GM23338 (cell line): ENCODE data around the gene IPCEF1. TPM values are rescaled to one million over a fixed set of nuclear protein-coding genes. Genes with fewer than 3 reads are reported as not detected.

Experiments used
- ATAC-seq: fragments of 200-7000 bp; cut with Tn5 transposase; 3 replicates; pipeline ENCODE4 v1.9.1; 2020
- DNase-seq: peaks from one replicate; pipeline ENCODE4 v3.0.0-alpha.2; 2015; ENCODE audit warnings: low spot score
- H2AFZ ChIP-seq: fragments of 200-600 bp; sonication (generic); 2 replicates; pipeline ENCODE4 v1.8.0; 2016; ENCODE audit warnings: antibody characterized with exemption, mild to moderate bottlenecking, moderate library complexity
- H3F3A ChIP-seq: fragments of 200-600 bp; sonication (generic); replicated peaks from 2 replicates; pipeline ENCODE4 v1.8.0; 2017; ENCODE audit warnings: antibody characterized with exemption, mixed run types, low read depth
- H3K27ac ChIP-seq: fragments of 200-600 bp; sonication (generic); 2 replicates; pipeline ENCODE4 v1.6.1; 2016; ENCODE audit warnings: low read depth
- H3K27me3 ChIP-seq: fragments of 200-600 bp; sonication (generic); 2 replicates; pipeline ENCODE4 v1.8.0; 2016; ENCODE audit warnings: mild to moderate bottlenecking, mixed run types, moderate library complexity; ENCODE audit not compliant: insufficient read depth
- H3K36me3 ChIP-seq: fragments of 200-600 bp; sonication (generic); 2 replicates; pipeline ENCODE4 v1.8.0; 2016; ENCODE audit warnings: mild to moderate bottlenecking; ENCODE audit not compliant: insufficient read depth
- H3K4me1 ChIP-seq: fragments of 200-600 bp; sonication (generic); 2 replicates; pipeline ENCODE4 v1.8.0; 2016; ENCODE audit warnings: mild to moderate bottlenecking, moderate library complexity; ENCODE audit not compliant: insufficient read depth
- H3K4me2 ChIP-seq: fragments of 200-600 bp; sonication (generic); 2 replicates; pipeline ENCODE4 v1.7.1; 2017; ENCODE audit warnings: mixed run types
- H3K4me3 ChIP-seq: fragments of 200-600 bp; sonication (generic); 2 replicates; pipeline ENCODE4 v1.6.1; 2016; ENCODE audit warnings: mixed run types
- H3K79me2 ChIP-seq: fragments of 200-600 bp; sonication (generic); replicated peaks from 2 replicates; pipeline ENCODE4 v1.8.0; 2017; ENCODE audit warnings: mild to moderate bottlenecking; ENCODE audit not compliant: insufficient read depth
- H3K9me2 ChIP-seq: fragments of 200-600 bp; sonication (generic); 2 replicates; pipeline ENCODE4 v1.8.0; 2017; ENCODE audit not compliant: insufficient read depth
- H4K20me1 ChIP-seq: fragments of 200-600 bp; sonication (generic); replicated peaks from 2 replicates; pipeline ENCODE4 v1.8.0; 2017; ENCODE audit warnings: mild to moderate bottlenecking; ENCODE audit not compliant: insufficient read depth
- H3K27ac Mint-ChIP-seq: 2 replicates; pipeline ENCODE4 v1.8.0; 2020; ENCODE audit warnings: inconsistent platforms, mild to moderate bottlenecking, moderate library complexity, mixed read lengths
- H3K27me3 Mint-ChIP-seq: 3 replicates; pipeline ENCODE4 v1.8.0; 2022; ENCODE audit warnings: low read depth, mild to moderate bottlenecking, moderate library complexity, mixed read lengths, inconsistent platforms; ENCODE audit not compliant: insufficient read depth, poor library complexity
- H3K36me3 Mint-ChIP-seq: 3 replicates; pipeline ENCODE4 v1.8.0; 2021; ENCODE audit warnings: low read depth, mild to moderate bottlenecking, inconsistent platforms, moderate library complexity, mixed read lengths
- H3K4me1 Mint-ChIP-seq: 3 replicates; pipeline ENCODE4 v1.8.0; 2020; ENCODE audit warnings: mild to moderate bottlenecking, inconsistent platforms, mixed read lengths
- H3K4me3 Mint-ChIP-seq: 3 replicates; pipeline ENCODE4 v1.8.0; 2021; ENCODE audit warnings: moderate library complexity, mild to moderate bottlenecking, inconsistent platforms, mixed read lengths
- H3K9me3 Mint-ChIP-seq: 3 replicates; pipeline ENCODE4 v1.8.0; 2020; ENCODE audit warnings: moderate library complexity, mild to moderate bottlenecking, inconsistent platforms, mixed read lengths
- CREB1 ChIP-seq: fragments of 250-450 bp; sonication (Bioruptor Pico); IDR thresholded peaks from 2 replicates; pipeline ENCODE4 v1.5.0; 2020; ENCODE audit warnings: low read depth, mild to moderate bottlenecking, moderate library complexity
- EZH2 ChIP-seq: fragments of 200-600 bp; sonication (generic); IDR thresholded peaks from one replicate; pipeline ENCODE4 v1.8.0; 2017; ENCODE audit warnings: antibody characterized with exemption, mild to moderate bottlenecking, low read depth; ENCODE audit not compliant: unreplicated experiment
- EZH2phosphoT487 ChIP-seq: fragments of 200-600 bp; sonication (generic); IDR thresholded peaks from one replicate; pipeline ENCODE4 v1.8.1; 2018; ENCODE audit warnings: antibody characterized with exemption; ENCODE audit not compliant: unreplicated experiment
- JUNB ChIP-seq: IDR thresholded peaks from one replicate; pipeline ENCODE4 v1.6.1; 2016; ENCODE audit warnings: antibody characterized with exemption; ENCODE audit not compliant: unreplicated experiment
- NANOG ChIP-seq: IDR thresholded peaks from 2 replicates; pipeline ENCODE4 v1.6.1; 2016; ENCODE audit warnings: antibody characterized with exemption, borderline replicate concordance
- POLR2AphosphoS5 ChIP-seq: IDR thresholded peaks from 2 replicates; pipeline ENCODE4 v1.6.1; 2016; ENCODE audit warnings: antibody characterized with exemption, low read depth
- STAT1 ChIP-seq: IDR thresholded peaks from one replicate; pipeline ENCODE4 v1.6.1; 2016; ENCODE audit warnings: antibody characterized with exemption; ENCODE audit not compliant: unreplicated experiment
- ZNF114 ChIP-seq: fragments of 250-450 bp; sonication (Bioruptor Pico); IDR thresholded peaks from 2 replicates; pipeline ENCODE4 v1.5.0; 2020; ENCODE audit warnings: mild to moderate bottlenecking, moderate library complexity
- ZNF331 ChIP-seq: fragments of 250-450 bp; sonication (Bioruptor Pico); IDR thresholded peaks from 2 replicates; pipeline ENCODE4 v1.5.0; 2020; ENCODE audit warnings: low read depth, mild to moderate bottlenecking, moderate library complexity
- polyA plus RNA-seq: library from polyadenylated mRNA; unstranded; fragments of >200 nt; fragmentation: Nextera tagmentation; extraction: Ambion mirVana; gene quantifications from 2 replicates; pipeline ENCODE4 v1.2.1, GENCODE V29; 2016
- total RNA-seq: library from RNA; depleted of rRNA; stranded (reverse); fragments of >200 nt; shearing (Covaris generic); gene quantifications from 2 replicates; pipeline ENCODE4 v1.2.3, GENCODE V29; 2014
- TF ChIP-seq, protein P1 (sequence below), 2 experiments: fragments of 200-600 bp in 1 of 2; sonication (generic) in 1 of 2; conservative IDR thresholded peaks; 2 replicates each; pipeline versions ENCODE4 v1.5.1 to v1.6.1; 2016 to 2017; ENCODE audit warnings: antibody characterized with exemption in 2 of 2, low read depth in 2 of 2, mild to moderate bottlenecking in 2 of 2, moderate library complexity in 1 of 2
- TF ChIP-seq, protein P2 (sequence below): IDR thresholded peaks from one replicate; pipeline ENCODE4 v1.6.1; 2018; ENCODE audit warnings: antibody characterized with exemption; ENCODE audit not compliant: unreplicated experiment
- TF ChIP-seq, protein P3 (sequence below): IDR thresholded peaks from 2 replicates; pipeline ENCODE4 v1.6.1; 2016; ENCODE audit warnings: antibody characterized with exemption
- TF ChIP-seq, protein P4 (sequence below): fragments of 250-450 bp; sonication (Bioruptor Pico); IDR thresholded peaks from 2 replicates; pipeline ENCODE4 v1.5.0; 2020; ENCODE audit warnings: mild to moderate bottlenecking, moderate library complexity

IPCEF1 gene
- total and polyA plus RNA-seq, 2 experiments from 2014 or later, result 0.15 to 1.8 TPM

DNA sequence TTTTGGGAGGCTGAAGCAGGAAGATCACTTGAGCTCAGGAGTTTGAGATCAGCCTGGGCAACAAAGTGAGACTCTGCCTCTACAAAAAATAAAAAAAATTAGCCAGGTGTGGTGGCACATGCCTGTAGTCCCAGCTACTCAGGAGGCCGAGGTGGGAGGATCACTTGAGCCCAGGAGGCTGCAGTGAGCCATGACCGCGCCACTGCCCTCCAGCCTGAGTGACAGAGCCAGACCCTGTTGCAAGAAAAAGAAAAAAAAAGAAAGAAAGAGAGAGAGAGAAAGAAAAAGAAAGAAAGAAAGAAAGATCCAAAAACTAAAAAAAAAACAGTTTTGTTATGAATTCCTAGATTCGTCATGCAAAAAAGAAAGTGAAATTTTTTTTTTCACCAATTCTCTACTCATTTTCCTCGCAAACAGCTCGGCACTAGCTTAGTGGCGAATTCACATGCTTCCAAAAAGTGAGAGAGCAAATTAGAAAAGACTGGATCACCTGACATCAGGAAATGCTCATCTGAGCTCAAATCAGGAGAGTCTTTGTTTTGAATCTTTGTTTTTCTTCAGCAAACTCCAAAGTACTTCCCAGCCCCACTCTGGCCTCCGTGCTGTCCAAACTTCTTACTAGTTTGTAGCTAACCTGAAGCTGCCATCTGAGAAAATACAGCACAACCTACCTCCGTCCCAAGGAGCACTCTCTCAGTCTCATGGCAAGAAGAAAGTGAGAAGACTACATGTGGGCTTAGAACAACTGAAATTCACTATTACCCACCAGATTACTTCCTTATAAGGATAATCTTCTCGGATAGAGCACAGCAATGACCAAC, 27.0 kb downstream of the IPCEF1 start:
- no peak for TF ChIP-seq CREB1
- TF ChIP-seq JUNB, result no peak
- TF ChIP-seq ZNF114, result no peak
- TF ChIP-seq NANOG, result no peak
- TF ChIP-seq, protein P1, sequence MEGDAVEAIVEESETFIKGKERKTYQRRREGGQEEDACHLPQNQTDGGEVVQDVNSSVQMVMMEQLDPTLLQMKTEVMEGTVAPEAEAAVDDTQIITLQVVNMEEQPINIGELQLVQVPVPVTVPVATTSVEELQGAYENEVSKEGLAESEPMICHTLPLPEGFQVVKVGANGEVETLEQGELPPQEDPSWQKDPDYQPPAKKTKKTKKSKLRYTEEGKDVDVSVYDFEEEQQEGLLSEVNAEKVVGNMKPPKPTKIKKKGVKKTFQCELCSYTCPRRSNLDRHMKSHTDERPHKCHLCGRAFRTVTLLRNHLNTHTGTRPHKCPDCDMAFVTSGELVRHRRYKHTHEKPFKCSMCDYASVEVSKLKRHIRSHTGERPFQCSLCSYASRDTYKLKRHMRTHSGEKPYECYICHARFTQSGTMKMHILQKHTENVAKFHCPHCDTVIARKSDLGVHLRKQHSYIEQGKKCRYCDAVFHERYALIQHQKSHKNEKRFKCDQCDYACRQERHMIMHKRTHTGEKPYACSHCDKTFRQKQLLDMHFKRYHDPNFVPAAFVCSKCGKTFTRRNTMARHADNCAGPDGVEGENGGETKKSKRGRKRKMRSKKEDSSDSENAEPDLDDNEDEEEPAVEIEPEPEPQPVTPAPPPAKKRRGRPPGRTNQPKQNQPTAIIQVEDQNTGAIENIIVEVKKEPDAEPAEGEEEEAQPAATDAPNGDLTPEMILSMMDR (conservative IDR thresholded peaks at IDR 0.05; ENCODE audit: low read depth in 2 of 2), result no peak
- TF ChIP-seq EZH2, result no peak
- TF ChIP-seq, protein P2, sequence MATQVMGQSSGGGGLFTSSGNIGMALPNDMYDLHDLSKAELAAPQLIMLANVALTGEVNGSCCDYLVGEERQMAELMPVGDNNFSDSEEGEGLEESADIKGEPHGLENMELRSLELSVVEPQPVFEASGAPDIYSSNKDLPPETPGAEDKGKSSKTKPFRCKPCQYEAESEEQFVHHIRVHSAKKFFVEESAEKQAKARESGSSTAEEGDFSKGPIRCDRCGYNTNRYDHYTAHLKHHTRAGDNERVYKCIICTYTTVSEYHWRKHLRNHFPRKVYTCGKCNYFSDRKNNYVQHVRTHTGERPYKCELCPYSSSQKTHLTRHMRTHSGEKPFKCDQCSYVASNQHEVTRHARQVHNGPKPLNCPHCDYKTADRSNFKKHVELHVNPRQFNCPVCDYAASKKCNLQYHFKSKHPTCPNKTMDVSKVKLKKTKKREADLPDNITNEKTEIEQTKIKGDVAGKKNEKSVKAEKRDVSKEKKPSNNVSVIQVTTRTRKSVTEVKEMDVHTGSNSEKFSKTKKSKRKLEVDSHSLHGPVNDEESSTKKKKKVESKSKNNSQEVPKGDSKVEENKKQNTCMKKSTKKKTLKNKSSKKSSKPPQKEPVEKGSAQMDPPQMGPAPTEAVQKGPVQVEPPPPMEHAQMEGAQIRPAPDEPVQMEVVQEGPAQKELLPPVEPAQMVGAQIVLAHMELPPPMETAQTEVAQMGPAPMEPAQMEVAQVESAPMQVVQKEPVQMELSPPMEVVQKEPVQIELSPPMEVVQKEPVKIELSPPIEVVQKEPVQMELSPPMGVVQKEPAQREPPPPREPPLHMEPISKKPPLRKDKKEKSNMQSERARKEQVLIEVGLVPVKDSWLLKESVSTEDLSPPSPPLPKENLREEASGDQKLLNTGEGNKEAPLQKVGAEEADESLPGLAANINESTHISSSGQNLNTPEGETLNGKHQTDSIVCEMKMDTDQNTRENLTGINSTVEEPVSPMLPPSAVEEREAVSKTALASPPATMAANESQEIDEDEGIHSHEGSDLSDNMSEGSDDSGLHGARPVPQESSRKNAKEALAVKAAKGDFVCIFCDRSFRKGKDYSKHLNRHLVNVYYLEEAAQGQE, result no peak
- TF ChIP-seq EZH2phosphoT487, result no peak
- TF ChIP-seq, protein P3, sequence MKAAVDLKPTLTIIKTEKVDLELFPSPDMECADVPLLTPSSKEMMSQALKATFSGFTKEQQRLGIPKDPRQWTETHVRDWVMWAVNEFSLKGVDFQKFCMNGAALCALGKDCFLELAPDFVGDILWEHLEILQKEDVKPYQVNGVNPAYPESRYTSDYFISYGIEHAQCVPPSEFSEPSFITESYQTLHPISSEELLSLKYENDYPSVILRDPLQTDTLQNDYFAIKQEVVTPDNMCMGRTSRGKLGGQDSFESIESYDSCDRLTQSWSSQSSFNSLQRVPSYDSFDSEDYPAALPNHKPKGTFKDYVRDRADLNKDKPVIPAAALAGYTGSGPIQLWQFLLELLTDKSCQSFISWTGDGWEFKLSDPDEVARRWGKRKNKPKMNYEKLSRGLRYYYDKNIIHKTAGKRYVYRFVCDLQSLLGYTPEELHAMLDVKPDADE, result no peak
- TF ChIP-seq, protein P4, sequence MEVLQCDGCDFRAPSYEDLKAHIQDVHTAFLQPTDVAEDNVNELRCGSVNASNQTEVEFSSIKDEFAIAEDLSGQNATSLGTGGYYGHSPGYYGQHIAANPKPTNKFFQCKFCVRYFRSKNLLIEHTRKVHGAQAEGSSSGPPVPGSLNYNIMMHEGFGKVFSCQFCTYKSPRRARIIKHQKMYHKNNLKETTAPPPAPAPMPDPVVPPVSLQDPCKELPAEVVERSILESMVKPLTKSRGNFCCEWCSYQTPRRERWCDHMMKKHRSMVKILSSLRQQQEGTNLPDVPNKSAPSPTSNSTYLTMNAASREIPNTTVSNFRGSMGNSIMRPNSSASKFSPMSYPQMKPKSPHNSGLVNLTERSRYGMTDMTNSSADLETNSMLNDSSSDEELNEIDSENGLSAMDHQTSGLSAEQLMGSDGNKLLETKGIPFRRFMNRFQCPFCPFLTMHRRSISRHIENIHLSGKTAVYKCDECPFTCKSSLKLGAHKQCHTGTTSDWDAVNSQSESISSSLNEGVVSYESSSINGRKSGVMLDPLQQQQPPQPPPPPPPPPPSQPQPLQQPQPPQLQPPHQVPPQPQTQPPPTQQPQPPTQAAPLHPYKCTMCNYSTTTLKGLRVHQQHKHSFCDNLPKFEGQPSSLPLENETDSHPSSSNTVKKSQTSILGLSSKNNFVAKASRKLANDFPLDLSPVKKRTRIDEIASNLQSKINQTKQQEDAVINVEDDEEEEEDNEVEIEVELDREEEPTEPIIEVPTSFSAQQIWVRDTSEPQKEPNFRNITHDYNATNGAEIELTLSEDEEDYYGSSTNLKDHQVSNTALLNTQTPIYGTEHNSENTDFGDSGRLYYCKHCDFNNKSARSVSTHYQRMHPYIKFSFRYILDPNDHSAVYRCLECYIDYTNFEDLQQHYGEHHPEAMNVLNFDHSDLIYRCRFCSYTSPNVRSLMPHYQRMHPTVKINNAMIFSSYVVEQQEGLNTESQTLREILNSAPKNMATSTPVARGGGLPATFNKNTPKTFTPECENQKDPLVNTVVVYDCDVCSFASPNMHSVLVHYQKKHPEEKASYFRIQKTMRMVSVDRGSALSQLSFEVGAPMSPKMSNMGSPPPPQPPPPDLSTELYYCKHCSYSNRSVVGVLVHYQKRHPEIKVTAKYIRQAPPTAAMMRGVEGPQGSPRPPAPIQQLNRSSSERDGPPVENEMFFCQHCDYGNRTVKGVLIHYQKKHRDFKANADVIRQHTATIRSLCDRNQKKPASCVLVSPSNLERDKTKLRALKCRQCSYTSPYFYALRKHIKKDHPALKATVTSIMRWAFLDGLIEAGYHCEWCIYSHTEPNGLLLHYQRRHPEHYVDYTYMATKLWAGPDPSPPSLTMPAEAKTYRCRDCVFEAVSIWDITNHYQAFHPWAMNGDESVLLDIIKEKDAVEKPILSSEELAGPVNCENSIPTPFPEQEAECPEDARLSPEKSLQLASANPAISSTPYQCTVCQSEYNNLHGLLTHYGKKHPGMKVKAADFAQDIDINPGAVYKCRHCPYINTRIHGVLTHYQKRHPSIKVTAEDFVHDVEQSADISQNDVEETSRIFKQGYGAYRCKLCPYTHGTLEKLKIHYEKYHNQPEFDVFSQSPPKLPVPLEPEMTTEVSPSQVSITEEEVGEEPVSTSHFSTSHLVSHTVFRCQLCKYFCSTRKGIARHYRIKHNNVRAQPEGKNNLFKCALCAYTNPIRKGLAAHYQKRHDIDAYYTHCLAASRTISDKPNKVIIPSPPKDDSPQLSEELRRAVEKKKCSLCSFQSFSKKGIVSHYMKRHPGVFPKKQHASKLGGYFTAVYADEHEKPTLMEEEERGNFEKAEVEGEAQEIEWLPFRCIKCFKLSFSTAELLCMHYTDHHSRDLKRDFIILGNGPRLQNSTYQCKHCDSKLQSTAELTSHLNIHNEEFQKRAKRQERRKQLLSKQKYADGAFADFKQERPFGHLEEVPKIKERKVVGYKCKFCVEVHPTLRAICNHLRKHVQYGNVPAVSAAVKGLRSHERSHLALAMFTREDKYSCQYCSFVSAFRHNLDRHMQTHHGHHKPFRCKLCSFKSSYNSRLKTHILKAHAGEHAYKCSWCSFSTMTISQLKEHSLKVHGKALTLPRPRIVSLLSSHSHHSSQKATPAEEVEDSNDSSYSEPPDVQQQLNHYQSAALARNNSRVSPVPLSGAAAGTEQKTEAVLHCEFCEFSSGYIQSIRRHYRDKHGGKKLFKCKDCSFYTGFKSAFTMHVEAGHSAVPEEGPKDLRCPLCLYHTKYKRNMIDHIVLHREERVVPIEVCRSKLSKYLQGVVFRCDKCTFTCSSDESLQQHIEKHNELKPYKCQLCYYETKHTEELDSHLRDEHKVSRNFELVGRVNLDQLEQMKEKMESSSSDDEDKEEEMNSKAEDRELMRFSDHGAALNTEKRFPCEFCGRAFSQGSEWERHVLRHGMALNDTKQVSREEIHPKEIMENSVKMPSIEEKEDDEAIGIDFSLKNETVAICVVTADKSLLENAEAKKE (CRISPR knock-in tag), result no peak
- no peak for TF ChIP-seq ZNF331 (CRISPR knock-in tag)
- no peak for TF ChIP-seq STAT1
- no peak for TF ChIP-seq POLR2AphosphoS5
- Mint-ChIP-seq H3K9me3 (no peaks in the 10 kb centered on the region), H3K27ac (peak overlapping the region; percentile 51), H3K4me3 (no peak overlapping the region), H3K27me3 (no peaks in the 10 kb centered on the region), H3K36me3 (no peaks in the 10 kb centered on the region), H3K4me1 (peaks cover 9% of the 10 kb centered on the region; the same call in 2 of the 3 replicates)
- Histone ChIP-seq H3K4me3 (no peak overlapping the region), H3K36me3 (no peaks in the 10 kb centered on the region), H3K4me1 (no peaks in the 10 kb centered on the region; the same call in 1 of the 2 replicates), H3K79me2 (no peaks in the 10 kb centered on the region), H4K20me1 (no peaks in the 10 kb centered on the region), H3K4me2 (no peak overlapping the region), H3F3A (no peaks in the 10 kb centered on the region), H2AFZ (peak overlapping the region; percentile 84), H3K27me3 (no peaks in the 10 kb centered on the region), H3K9me2 (peaks cover 3% of the 10 kb centered on the region; the same call in 1 of the 2 replicates), H3K27ac (no peak overlapping the region)
- DNase-seq, result no peak
- no peak; the same call in 1 of the 3 replicates for ATAC-seq
